Keratinocyte (primary cell): Measurements from ENCODE around the gene LHX4. TPM values are rescaled to one million over a fixed set of nuclear protein-coding genes. Genes with fewer than 3 reads are reported as not detected.

Experiments
- DNase-seq: peaks from one replicate; pipeline ENCODE4 v3.0.0-alpha.2; 2011; ENCODE audit warnings: low read depth, missing footprints, low spot score
- FAIRE-seq: peaks from 2 replicates; lab custom pipeline; 2011; peaks lifted over from hg19 to GRCh38; lab: Jason Lieb, UNC
- H2AFZ ChIP-seq: 2 replicates; pipeline ENCODE4 v1.6.0; 2012; ENCODE audit warnings: low read length, control low read depth, inconsistent platforms; ENCODE audit not compliant: control insufficient read depth
- H3K27ac ChIP-seq: 2 replicates; pipeline ENCODE4 v1.5.1; 2011; ENCODE audit warnings: low read length; ENCODE audit not compliant: control insufficient read depth, insufficient read depth
- H3K27me3 ChIP-seq: 3 replicates; pipeline ENCODE4 v1.6.0; 2011; ENCODE audit warnings: low read length; ENCODE audit not compliant: control insufficient read depth, insufficient read depth; ENCODE audit errors: extremely low read depth
- H3K36me3 ChIP-seq, 2 experiments: 2 replicates in 1 of 2; 3 replicates in 1 of 2; pipeline ENCODE4 v1.5.1; 2011; ENCODE audit warnings: low read length in 2 of 2, mild to moderate bottlenecking in 1 of 2; ENCODE audit not compliant: control insufficient read depth in 2 of 2, insufficient read depth in 2 of 2; ENCODE audit errors: extremely low read depth in 1 of 2
- H3K4me1 ChIP-seq: 3 replicates; pipeline ENCODE4 v1.5.1; 2011; ENCODE audit warnings: low read length; ENCODE audit not compliant: control insufficient read depth, insufficient read depth; ENCODE audit errors: extremely low read depth
- H3K4me2 ChIP-seq: 3 replicates; pipeline ENCODE4 v1.6.0; 2011; ENCODE audit warnings: low read depth, low read length; ENCODE audit not compliant: control insufficient read depth, insufficient read depth; ENCODE audit errors: extremely low read depth
- H3K4me3 ChIP-seq, 3 experiments: fragments of 200-600 bp in 1 of 3; sonication (generic) in 1 of 3; 2 replicates in 2 of 3; 3 replicates in 1 of 3; pipeline ENCODE4 v1.5.1; 2011 to 2016; ENCODE audit warnings: low read length in 3 of 3, mild to moderate bottlenecking in 3 of 3, control low read depth in 2 of 3, inconsistent platforms in 1 of 3, low read depth in 1 of 3, mixed read lengths in 1 of 3, mixed run types in 1 of 3, moderate library complexity in 1 of 3; ENCODE audit not compliant: control insufficient read depth in 2 of 3, insufficient read depth in 2 of 3; ENCODE audit errors: extremely low read depth in 1 of 3
- H3K79me2 ChIP-seq: 2 replicates; pipeline ENCODE4 v1.6.0; 2012; ENCODE audit warnings: low read length; ENCODE audit not compliant: control insufficient read depth, insufficient read depth
- H3K9ac ChIP-seq: 3 replicates; pipeline ENCODE4 v1.6.0; 2011; ENCODE audit warnings: low read length; ENCODE audit not compliant: control insufficient read depth, insufficient read depth; ENCODE audit errors: extremely low read depth
- H3K9me1 ChIP-seq: 3 replicates; pipeline ENCODE4 v1.6.0; 2011; ENCODE audit warnings: low read length; ENCODE audit not compliant: control insufficient read depth, insufficient read depth; ENCODE audit errors: extremely low read depth
- H3K9me3 ChIP-seq: 2 replicates; pipeline ENCODE4 v1.5.1; 2012; ENCODE audit warnings: low read depth, low read length; ENCODE audit not compliant: control insufficient read depth
- H4K20me1 ChIP-seq: 3 replicates; pipeline ENCODE4 v1.6.0; 2011; ENCODE audit warnings: low read length; ENCODE audit not compliant: control insufficient read depth, insufficient read depth; ENCODE audit errors: extremely low read depth
- CTCF ChIP-seq, 3 experiments: IDR thresholded peaks in 1 of 3; conservative IDR thresholded peaks in 1 of 3; optimal IDR thresholded peaks in 1 of 3; 2 replicates in 2 of 3; 3 replicates in 1 of 3; pipeline versions ENCODE3 to v1.5.1; 2011; ENCODE audit warnings: low read length in 3 of 3, mild to moderate bottlenecking in 3 of 3, moderate library complexity in 2 of 3, control low read depth in 1 of 3, inconsistent platforms in 1 of 3; ENCODE audit not compliant: insufficient read depth in 2 of 3; ENCODE audit errors: extremely low read depth in 1 of 3
- EZH2 ChIP-seq: IDR thresholded peaks from one replicate; pipeline ENCODE4 v1.6.1; 2012; ENCODE audit warnings: inconsistent platforms, mild to moderate bottlenecking, low read length, moderate library complexity
- dilution Hi-C: fragments of 300-500 bp; cut with MboI; formaldehyde crosslinking; loops from one replicate; pipeline ENCODE4 v1.7.0; 2020; ENCODE audit warnings: low sequenced_read_pairs; ENCODE audit not compliant: extremely low pct_ligation_motif_present
- polyA plus RNA-seq, 5 experiments: library from polyadenylated mRNA; depleted of rRNA in 3 of 5; stranded (reverse) in 3 of 5; stranded (forward) in 1 of 5; unstranded in 1 of 5; fragments of >200 nt; gene quantifications; 1 replicate in 1 of 5; 2 replicates in 3 of 5; 3 replicates in 1 of 5; pipeline versions ENCODE4 v1.2.1 to v1.2.3, GENCODE V29; 2011 to 2012; ENCODE audit warnings: missing spikeins in 2 of 5, low read depth in 1 of 5, low replicate concordance in 1 of 5

The LHX4 gene
- polyA plus RNA-seq, 1 donor (not counting 4 experiments of a cell fraction or from before 2014, with no cell fraction given): not detected

- Histone ChIP-seq H3K4me3 (no peak overlapping the region), H3K9me1 (no peaks in the 10 kb centered on the region), H3K4me1 (no peaks in the 10 kb centered on the region), H3K27ac (no peak overlapping the region), H3K9me3 (no peaks in the 10 kb centered on the region), H3K9ac (no peak overlapping the region), H4K20me1 (no peaks in the 10 kb centered on the region), H3K4me2 (no peak overlapping the region), H2AFZ (no peak overlapping the region), H3K79me2 (no peaks in the 10 kb centered on the region), H3K36me3 (peaks cover 37 to 60% of the 10 kb centered on the region in 2 experiments), H3K27me3 (no peaks in the 10 kb centered on the region)
- dilution Hi-C loops: no loop called here
- DNase-seq (no peak), FAIRE-seq (no peak)
- TF ChIP-seq CTCF (optimal IDR thresholded peaks at IDR 0.05 in 1 of 3, IDR thresholded peaks at IDR 0.05 in 1 of 3, conservative IDR thresholded peaks at IDR 0.05 in 1 of 3; ENCODE audit: extremely low read depth in 1 of 3, insufficient read depth in 2 of 3, low read length in 3 of 3) (no peak), EZH2 (no peak)
Observed at GRCh38 chr1:180186831-180187230, 43.2 kb upstream of the LHX4 start.

DNA sequence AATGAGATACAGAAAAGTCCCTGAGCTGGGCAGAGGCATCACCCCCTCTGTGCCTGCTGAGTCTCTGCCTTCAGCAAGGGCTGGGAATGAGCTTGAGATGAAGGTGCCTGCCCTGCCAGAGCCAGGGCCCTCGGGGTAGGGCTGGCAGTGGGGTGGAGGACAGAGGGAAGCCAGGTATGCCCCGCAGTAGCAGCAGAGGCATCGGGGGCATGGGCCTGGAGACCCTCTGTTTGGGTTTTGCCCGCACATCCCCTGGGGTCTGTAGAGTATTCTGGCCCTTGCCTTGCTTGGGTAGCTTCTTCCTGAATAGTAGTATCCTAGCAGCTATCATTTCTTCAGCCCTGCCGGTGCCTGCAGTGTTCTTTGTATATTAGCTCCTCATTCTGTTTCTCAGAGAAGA lies 42.4 kb upstream of the LHX4 start:
- Histone ChIP-seq H3K4me2 (no peak overlapping the region), H2AFZ (no peak overlapping the region), H3K27me3 (no peaks in the 10 kb centered on the region), H3K27ac (no peak overlapping the region), H3K36me3 (peaks cover 40 to 54% of the 10 kb centered on the region in 2 experiments), H3K4me3 (no peak overlapping the region), H3K9ac (no peak overlapping the region), H4K20me1 (no peaks in the 10 kb centered on the region), H3K9me3 (no peaks in the 10 kb centered on the region), H3K4me1 (no peaks in the 10 kb centered on the region), H3K79me2 (no peaks in the 10 kb centered on the region), H3K9me1 (no peaks in the 10 kb centered on the region)
- FAIRE-seq (no peak), DNase-seq (no peak)
- dilution Hi-C loops: no loop called here
- TF ChIP-seq EZH2 (no peak), CTCF (optimal IDR thresholded peaks at IDR 0.05 in 1 of 3, IDR thresholded peaks at IDR 0.05 in 1 of 3, conservative IDR thresholded peaks at IDR 0.05 in 1 of 3; ENCODE audit: extremely low read depth in 1 of 3, insufficient read depth in 2 of 3, low read length in 3 of 3) (no peak)
